Activated T-helper 1 cell treated with anti-CD3 and anti-CD28 coated beads, Interleukin-12 subunit alpha, Interleukin-12 subunit beta, Interleukin-2, Interleukin-4 antibody, amounts not matched to agents 30 ng/mL and 10 ng/mL and 1 ng/mL, durations not matched to agents 14 hours and 24 hours and 36 hours (primary cell): ENCODE measurements around the gene VWC2. TPM values are rescaled to one million over a fixed set of nuclear protein-coding genes. Genes with fewer than 3 reads are reported as not detected.

ENCODE experiments used
- DNase-seq: peaks from one replicate; pipeline ENCODE4 v3.0.0; 2021; ENCODE audit warnings: low spot score
- H3K27ac Mint-ChIP-seq: one replicate; pipeline ENCODE4 v1.8.0; 2021; ENCODE audit warnings: mild to moderate bottlenecking, mixed read lengths
- H3K27me3 Mint-ChIP-seq: one replicate; pipeline ENCODE4 v1.8.0; 2022; ENCODE audit warnings: mild to moderate bottlenecking, moderate library complexity, mixed read lengths; ENCODE audit not compliant: insufficient read depth
- H3K36me3 Mint-ChIP-seq: one replicate; pipeline ENCODE4 v1.8.0; 2021; ENCODE audit warnings: low read depth, mixed read lengths
- H3K4me1 Mint-ChIP-seq: one replicate; pipeline ENCODE4 v1.8.0; 2021; ENCODE audit warnings: low read depth, mixed read lengths
- H3K4me3 Mint-ChIP-seq: one replicate; pipeline ENCODE4 v1.8.0; 2021; ENCODE audit warnings: mild to moderate bottlenecking, moderate library complexity, mixed read lengths
- H3K9me3 Mint-ChIP-seq: one replicate; pipeline ENCODE4 v1.8.0; 2021; ENCODE audit warnings: mixed read lengths
- intact Hi-C: fragments of 100-400 bp; cut with micrococcal nuclease; formaldehyde crosslinking; loops from one replicate; pipeline ENCODE4 v1.15.1; 2024
- total RNA-seq: library from RNA; stranded (reverse); gene quantifications from 2 replicates; pipeline ENCODE4 v1.2.3, GENCODE V29; 2022

The VWC2 gene
- total RNA-seq = not detected in 2 replicates

DNA sequence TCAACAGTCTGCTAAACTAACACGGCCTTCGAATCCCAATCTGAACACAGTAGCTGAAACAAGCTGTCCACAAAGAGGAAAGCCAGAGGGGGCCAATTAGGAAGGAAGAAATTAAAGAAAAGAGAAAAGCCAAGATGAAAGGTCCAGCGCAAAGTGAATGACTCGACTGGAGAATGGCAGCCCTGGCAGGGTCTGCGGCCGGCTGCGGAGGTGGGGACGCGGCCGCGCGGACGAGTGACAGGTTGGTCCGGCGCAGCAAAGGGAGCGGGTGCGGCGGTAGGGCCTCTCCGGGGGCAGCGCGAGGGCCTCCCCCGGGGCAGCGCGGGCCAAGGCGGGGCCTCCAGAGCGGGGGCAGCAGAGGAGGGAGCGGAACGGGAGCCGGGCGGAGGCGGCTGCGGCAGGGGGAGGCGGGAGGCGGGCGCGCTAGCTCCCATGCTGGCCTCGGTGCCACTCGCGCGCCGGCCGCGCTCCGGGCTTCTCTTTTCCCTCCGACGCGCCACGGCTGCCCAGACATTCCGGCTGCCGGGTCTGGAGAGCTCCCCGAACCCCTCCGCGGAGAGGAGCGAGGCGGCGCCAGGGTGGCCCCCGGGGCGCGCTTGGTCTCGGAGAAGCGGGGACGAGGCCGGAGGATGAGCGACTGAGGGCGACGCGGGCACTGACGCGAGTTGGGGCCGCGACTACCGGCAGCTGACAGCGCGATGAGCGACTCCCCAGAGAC is at the start of gene VWC2:
TSS of gene VWC2 (plus strand) at position 421 of the 718 bp plus-strand sequence. CDS start 1,798 bp downstream, outside the sequence.
- Mint-ChIP-seq H3K27me3 (peaks cover 57% of the 10 kb centered on the region), H3K36me3 (no peaks in the 10 kb centered on the region), H3K4me3 (peak within 1 kb of the TSS; percentile 1), H3K27ac (peak within 1 kb of the TSS; percentile 8), H3K4me1 (no peaks in the 10 kb centered on the region), H3K9me3 (no peaks in the 10 kb centered on the region)
- intact Hi-C loops = no loop called here
- DNase-seq = no peak

DNA sequence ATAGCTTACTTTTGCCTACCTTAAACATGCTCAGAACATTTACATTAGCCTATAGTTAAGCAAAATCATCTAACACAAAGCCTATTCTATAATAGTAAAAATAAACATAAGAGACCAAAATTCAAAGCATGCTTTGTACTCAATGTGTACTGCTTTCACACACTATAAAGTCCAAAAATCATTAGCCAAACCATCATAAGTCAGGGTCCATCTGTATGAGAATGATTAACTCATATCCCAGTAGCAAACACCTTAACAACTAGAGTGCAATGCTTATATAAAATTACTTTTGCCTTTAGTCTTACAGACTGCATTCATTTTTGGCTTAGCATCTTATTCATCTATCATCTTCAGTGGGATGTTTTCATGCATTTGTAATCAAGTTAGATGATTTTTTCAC is 49.4 kb upstream of the VWC2 start:
- intact Hi-C loops = no loop called here
- Mint-ChIP-seq H3K27me3 (no peaks in the 10 kb centered on the region), H3K36me3 (no peaks in the 10 kb centered on the region), H3K9me3 (no peaks in the 10 kb centered on the region), H3K4me1 (no peaks in the 10 kb centered on the region), H3K27ac (no peak overlapping the region), H3K4me3 (no peak overlapping the region)
- no peak for DNase-seq

DNA sequence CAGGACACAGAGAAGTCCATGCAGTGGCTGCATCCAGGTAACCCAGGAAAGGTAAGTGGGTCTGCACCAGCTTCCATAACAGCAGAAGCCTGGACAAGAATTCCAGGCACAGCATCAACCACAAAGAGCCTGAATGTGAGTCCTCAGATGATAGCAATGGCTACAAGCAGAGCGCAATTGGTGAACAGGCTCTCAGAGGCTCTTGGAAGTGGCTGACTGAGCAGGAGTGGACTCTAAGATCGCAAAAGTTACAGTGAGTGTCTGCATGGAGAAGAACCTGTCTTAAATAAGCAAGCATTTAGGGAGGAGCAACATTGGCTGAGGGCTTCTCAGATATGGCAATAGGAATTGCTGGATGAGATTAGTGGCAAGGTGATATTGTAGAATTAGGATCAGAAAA is 41.6 kb upstream of the VWC2 start:
- Mint-ChIP-seq H3K36me3 (no peaks in the 10 kb centered on the region), H3K4me1 (no peaks in the 10 kb centered on the region), H3K27me3 (no peaks in the 10 kb centered on the region), H3K4me3 (no peak overlapping the region), H3K9me3 (no peaks in the 10 kb centered on the region), H3K27ac (no peak overlapping the region)
- no peak for DNase-seq
- intact Hi-C loops = no loop called here

DNA sequence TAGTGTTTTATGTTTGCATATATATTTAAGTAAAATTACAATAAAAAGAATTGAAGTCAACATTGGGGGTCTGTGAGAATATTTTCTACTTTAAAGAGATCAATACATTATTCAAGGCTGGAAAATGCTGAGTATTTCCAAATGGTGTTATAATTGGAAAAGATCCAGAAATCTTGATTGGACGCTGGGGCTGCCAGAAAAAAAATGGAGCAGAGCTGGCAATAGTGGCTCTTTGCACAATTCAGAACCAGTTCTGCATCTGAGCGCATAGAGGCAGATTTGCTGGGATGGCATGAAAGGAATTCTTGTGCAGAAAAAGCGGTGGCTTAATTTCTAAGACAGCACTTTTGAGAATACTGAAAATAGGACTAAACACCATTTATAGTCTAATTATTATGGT is 10.8 kb upstream of the VWC2 start:
- H3K27me3 Mint-ChIP-seq = peaks cover 2% of the 10 kb centered on the region
- no peaks in the 10 kb centered on the region for H3K4me1 Mint-ChIP-seq
- H3K4me3 Mint-ChIP-seq = no peak overlapping the region
- H3K9me3 Mint-ChIP-seq = no peaks in the 10 kb centered on the region
- no peaks in the 10 kb centered on the region for H3K36me3 Mint-ChIP-seq
- intact Hi-C loops = no loop called here
- no peak overlapping the region for H3K27ac Mint-ChIP-seq
- no peak for DNase-seq

DNA sequence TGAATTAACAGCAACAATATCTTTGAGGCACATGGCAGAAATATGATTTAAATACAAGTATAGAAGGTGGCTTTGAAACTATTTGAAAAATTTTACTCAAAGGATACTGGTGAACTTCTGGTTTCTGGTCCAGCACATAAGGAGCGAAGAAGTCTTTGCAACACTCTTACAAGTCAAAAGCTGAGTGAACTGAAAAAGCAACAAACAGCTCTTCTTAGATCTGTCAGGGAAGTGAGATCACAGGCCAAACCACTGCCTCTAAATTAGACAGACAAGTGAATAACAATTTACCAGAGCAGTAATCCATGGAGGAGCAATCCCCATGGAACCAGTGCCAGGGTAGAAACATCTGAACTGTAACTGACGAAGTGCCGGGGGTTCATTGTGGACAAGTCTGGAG is 9.6 kb upstream of the VWC2 start:
- H3K4me1 Mint-ChIP-seq = no peaks in the 10 kb centered on the region
- H3K9me3 Mint-ChIP-seq = no peaks in the 10 kb centered on the region
- DNase-seq = no peak
- H3K4me3 Mint-ChIP-seq = no peak overlapping the region
- no peaks in the 10 kb centered on the region for H3K36me3 Mint-ChIP-seq
- intact Hi-C loops = no loop called here
- no peaks in the 10 kb centered on the region for H3K27me3 Mint-ChIP-seq
- H3K27ac Mint-ChIP-seq = no peak overlapping the region

DNA sequence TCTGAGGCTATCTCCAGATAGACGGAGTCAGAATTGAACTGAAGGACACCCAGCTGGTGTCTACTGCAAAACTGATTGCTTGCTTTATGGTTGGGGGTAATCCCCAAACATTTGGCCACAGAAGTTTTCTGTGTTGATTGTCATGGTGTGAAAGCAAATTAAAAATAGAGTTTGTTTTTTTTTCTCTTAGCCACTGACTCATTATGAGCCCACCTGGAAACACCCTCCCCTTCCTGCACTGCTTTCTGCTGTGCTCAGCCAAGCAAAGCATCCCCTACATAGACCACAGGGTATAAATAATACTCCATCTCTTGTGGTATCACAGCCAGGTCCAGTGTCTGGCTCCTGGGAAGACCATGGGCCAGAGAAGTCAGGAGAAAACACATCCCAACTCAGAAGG is 6.5 kb upstream of the VWC2 start:
- Mint-ChIP-seq H3K4me3 (no peak overlapping the region), H3K27me3 (peaks cover 18% of the 10 kb centered on the region), H3K4me1 (no peaks in the 10 kb centered on the region), H3K36me3 (no peaks in the 10 kb centered on the region), H3K9me3 (no peaks in the 10 kb centered on the region), H3K27ac (no peak overlapping the region)
- intact Hi-C loops = no loop called here
- no peak for DNase-seq

DNA sequence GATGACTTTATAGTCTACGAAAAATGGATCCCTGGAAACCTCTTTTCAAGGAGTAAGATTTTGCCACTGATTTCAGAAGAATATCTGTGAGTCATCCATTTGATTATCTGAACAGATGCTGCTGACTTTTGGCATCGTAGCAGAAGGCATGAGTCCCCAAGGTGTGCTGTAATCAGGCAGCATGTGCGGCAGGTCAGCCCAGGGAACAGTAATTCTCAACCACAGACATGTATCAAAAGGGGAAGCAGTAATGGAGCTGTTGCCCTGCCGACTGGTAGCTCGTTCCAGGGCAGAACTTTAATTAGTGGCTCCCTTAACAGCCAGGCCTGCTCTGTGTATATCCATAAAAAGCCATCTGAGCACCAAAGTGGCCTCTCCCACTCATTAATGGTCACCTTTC is 5.7 kb upstream of the VWC2 start:
- Mint-ChIP-seq H3K9me3 (no peaks in the 10 kb centered on the region), H3K4me1 (no peaks in the 10 kb centered on the region), H3K36me3 (no peaks in the 10 kb centered on the region), H3K27me3 (peaks cover 26% of the 10 kb centered on the region), H3K27ac (no peak overlapping the region), H3K4me3 (no peak overlapping the region)
- intact Hi-C loops = no loop called here
- DNase-seq = no peak

DNA sequence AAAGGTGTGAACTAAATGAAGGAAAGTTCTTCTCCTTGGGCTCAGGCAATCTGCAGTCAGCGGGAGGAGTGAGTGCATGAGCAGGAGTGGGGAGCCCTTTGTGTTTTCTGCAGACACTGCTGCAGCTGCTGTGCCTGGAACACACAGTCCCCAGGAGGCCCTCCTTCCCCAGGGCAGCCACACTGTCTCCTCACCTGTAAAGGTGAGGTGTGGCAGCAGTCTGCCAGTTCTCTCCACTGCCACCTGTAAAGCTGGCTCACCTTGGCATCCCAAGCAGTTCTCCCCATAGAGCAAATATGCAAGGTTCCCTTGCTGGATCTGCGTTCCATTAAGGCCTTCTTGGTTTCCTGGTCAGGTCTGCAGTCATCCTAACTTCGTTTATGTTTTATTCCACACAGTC is 5.2 kb upstream of the VWC2 start:
- H3K4me1 Mint-ChIP-seq = no peaks in the 10 kb centered on the region
- H3K9me3 Mint-ChIP-seq = no peaks in the 10 kb centered on the region

DNA sequence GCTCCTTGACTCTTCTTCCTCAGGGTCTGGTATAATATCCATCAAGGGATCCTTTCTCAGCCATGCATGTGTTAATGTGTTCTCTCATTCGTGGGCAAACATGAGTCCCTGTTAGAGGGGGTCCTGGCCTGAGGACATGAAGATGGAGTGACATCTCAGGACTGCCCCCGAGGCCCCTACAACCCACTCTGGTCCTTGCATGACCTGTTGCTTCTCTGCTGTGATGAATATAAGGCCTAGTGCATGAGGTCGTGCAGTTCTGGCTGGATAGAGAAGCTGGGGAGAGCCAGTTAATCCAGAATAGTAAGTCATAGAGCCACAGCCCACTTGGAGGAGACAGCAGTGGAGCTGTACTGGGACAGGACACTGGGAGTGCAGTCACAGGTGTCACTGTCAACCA is 4.6 kb upstream of the VWC2 start:
- H3K27ac Mint-ChIP-seq = no peak overlapping the region
- no peaks in the 10 kb centered on the region for H3K9me3 Mint-ChIP-seq
- DNase-seq = no peak
- intact Hi-C loops = no loop called here
- no peaks in the 10 kb centered on the region for H3K4me1 Mint-ChIP-seq
- H3K36me3 Mint-ChIP-seq = no peaks in the 10 kb centered on the region
- peaks cover 30% of the 10 kb centered on the region for H3K27me3 Mint-ChIP-seq
- H3K4me3 Mint-ChIP-seq = no peak overlapping the region

More for the DNA sequence above, 5.2 kb upstream of the VWC2 start:
- H3K27ac Mint-ChIP-seq = no peak overlapping the region
- no peak for DNase-seq
- peaks cover 30% of the 10 kb centered on the region for H3K27me3 Mint-ChIP-seq
- no peaks in the 10 kb centered on the region for H3K36me3 Mint-ChIP-seq
- no peak overlapping the region for H3K4me3 Mint-ChIP-seq
- intact Hi-C loops = no loop called here

DNA sequence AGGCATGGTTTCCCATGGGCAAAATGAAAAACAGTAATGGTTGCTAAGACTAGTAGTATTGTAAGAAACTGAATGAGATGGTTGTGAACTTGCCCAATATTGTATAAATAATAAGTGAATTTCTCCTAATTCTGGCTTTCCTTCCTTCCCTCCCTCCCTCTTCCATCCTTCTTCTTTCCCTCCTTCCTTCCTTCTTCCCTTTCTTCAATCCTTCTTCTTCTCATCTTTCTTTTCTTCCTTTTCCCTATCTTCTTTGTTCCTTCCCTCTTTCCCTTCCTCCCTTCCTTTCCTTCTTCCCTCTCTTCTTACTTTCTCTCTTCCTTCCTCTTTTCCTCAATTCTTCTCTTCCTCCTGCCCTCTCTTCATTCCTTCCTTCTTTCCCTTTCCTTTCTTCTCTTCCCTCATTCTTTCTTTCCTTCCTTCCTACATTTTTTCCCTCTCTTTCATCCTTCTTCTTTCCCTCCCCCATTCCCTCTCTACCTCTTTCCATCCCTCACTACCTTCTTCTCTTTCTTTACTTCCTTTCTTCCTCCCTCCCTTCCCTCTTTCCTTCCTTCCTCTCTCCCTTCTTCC is 4.1 kb upstream of the VWC2 start:
- no peak for DNase-seq
- H3K4me3 Mint-ChIP-seq = no peak overlapping the region
- intact Hi-C loops = no loop called here
- no peaks in the 10 kb centered on the region for H3K4me1 Mint-ChIP-seq
- no peaks in the 10 kb centered on the region for H3K9me3 Mint-ChIP-seq
- no peak overlapping the region for H3K27ac Mint-ChIP-seq
- H3K27me3 Mint-ChIP-seq = peaks cover 30% of the 10 kb centered on the region
- no peaks in the 10 kb centered on the region for H3K36me3 Mint-ChIP-seq

DNA sequence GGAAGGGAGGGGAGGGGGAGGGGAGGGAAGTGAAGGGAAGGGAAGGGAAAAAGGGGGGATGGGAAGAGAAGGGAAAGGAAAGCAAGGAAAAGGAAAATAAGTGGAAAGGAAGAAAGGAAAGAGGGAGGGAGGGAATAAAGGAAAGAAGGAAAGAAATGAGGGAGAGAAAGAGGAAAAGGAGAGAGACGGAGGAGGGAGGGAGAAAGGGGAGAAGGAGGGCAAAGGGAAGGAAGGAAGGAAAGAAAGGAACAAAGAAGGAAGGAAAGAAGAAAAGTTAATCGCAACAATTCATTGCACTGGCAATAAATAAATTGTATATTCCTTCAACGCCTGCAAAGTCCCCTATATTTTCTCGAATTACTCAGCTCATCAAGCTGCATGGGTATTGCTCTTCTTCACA is 2.6 kb upstream of the VWC2 start:
- intact Hi-C loops = no loop called here
- peaks cover 36% of the 10 kb centered on the region for H3K27me3 Mint-ChIP-seq
- no peak for DNase-seq
- H3K36me3 Mint-ChIP-seq = no peaks in the 10 kb centered on the region
- no peak overlapping the region for H3K27ac Mint-ChIP-seq
- no peaks in the 10 kb centered on the region for H3K4me1 Mint-ChIP-seq
- no peaks in the 10 kb centered on the region for H3K9me3 Mint-ChIP-seq
- H3K4me3 Mint-ChIP-seq = no peak overlapping the region

DNA sequence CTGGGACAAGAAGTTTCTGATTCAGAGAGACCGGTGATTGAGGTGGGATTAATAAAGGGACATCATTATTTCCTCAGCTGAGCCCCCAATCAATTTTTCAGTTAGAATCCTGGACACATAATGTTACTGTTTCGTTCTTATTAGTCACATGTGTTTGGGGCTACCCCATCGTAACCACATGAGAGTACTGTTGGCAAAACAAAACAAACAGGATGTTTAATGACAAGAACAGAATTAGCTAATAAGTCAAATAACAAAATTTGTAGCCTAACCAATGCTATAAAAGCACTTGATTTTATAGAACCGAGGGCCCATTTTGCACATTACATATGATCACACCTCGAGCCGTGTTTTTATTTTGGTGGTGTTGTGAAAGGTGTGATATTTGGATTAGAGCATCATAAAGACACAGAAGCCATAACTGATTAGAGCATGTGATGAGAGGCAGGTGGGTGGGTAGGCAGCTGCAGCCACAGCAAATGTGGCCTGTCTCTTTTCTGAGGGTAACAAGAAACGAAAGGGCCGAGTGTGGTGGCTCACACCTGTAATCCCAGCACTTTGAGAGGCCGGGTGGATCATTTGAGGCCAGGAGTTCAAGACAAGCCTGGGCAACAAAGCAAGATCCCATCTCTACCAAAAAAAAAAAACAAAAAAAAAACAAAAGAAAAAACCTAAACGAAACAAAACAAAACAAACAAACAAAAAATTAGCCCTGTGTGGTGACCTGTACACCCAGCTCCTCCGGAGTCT is 1.8 kb upstream of the VWC2 start:
- no peak for DNase-seq
- H3K4me3 Mint-ChIP-seq = no peak overlapping the region
- no peaks in the 10 kb centered on the region for H3K36me3 Mint-ChIP-seq
- no peak overlapping the region for H3K27ac Mint-ChIP-seq
- no peaks in the 10 kb centered on the region for H3K4me1 Mint-ChIP-seq
- no peaks in the 10 kb centered on the region for H3K9me3 Mint-ChIP-seq
- intact Hi-C loops = no loop called here
- peaks cover 43% of the 10 kb centered on the region for H3K27me3 Mint-ChIP-seq

DNA sequence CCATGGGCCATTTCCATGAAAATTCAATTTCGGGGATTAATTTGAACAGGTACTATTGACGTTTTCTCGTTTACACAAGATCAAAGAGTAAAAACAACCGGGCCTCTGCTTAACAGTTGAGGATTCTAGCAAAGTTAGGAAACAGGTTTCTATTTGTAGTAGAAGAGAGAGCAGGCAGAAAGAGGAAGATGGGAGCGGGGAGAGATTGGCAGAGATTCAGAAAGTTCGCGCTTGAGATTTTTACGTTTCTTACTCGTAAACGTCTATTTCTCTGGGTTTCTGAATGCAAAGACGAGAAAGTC is 571 bp upstream of the VWC2 start:
- peak overlapping the region; percentile 1 for H3K4me3 Mint-ChIP-seq
- H3K27ac Mint-ChIP-seq = peak overlapping the region; percentile 8
- H3K9me3 Mint-ChIP-seq = no peaks in the 10 kb centered on the region
- no peak for DNase-seq
- peaks cover 55% of the 10 kb centered on the region for H3K27me3 Mint-ChIP-seq
- H3K4me1 Mint-ChIP-seq = no peaks in the 10 kb centered on the region
- no peaks in the 10 kb centered on the region for H3K36me3 Mint-ChIP-seq
- intact Hi-C loops = no loop called here
